ENCODE data around the gene SLIT3.

GRCh38 chr5:168765086-168765550 lies 535.8 kb downstream of the SLIT3 start:
- TF ChIP-seq YY1 (IDR thresholded peaks at IDR 0.05; ENCODE audit: extremely low read depth, insufficient replicate concordance, low read depth, low read length) = no peak
- no peak for TF ChIP-seq MAX (IDR thresholded peaks at IDR 0.05)
- no peak for TF ChIP-seq CTCF (IDR thresholded peaks at IDR 0.05 in 2 of 3, conservative IDR thresholded peaks at IDR 0.05 in 1 of 3; ENCODE audit: borderline replicate concordance in 1 of 3, insufficient read depth in 1 of 3, low read depth in 2 of 3, low read length in 2 of 3)
- TF ChIP-seq POLR2AphosphoS5 (IDR thresholded peaks at IDR 0.05; ENCODE audit: low read depth, low read length) = no peak
- TF ChIP-seq SRF (IDR thresholded peaks at IDR 0.05; ENCODE audit: low read depth) = no peak
- TF ChIP-seq EZH2phosphoT487 (IDR thresholded peaks at IDR 0.05; ENCODE audit: borderline replicate concordance) = no peak
- TF ChIP-seq EGR1 (IDR thresholded peaks at IDR 0.05; ENCODE audit: low read depth) = no peak
- no peak for TF ChIP-seq ATF3 (IDR thresholded peaks at IDR 0.05)
- TF ChIP-seq POLR2A (IDR thresholded peaks at IDR 0.05; ENCODE audit: borderline replicate concordance, extremely low read depth, insufficient read depth, insufficient read length) = no peak
- TF ChIP-seq TCF7L2 (IDR thresholded peaks at IDR 0.05; ENCODE audit: borderline replicate concordance, extremely low read depth, insufficient read depth, insufficient read length) = no peak
- no peak for TF ChIP-seq JUND (IDR thresholded peaks at IDR 0.05)

Measured in HCT116 (cell line).